Measurements from ENCODE around the gene TASOR. TPM values are rescaled to one million over a fixed set of nuclear protein-coding genes. Genes with fewer than 3 reads are reported as not detected.

TASOR gene
- total RNA-seq, 1 donor from 2014 or later = 29.0 TPM

GRCh38 chr3:56688191-56688590 lies 5.1 kb upstream of the TASOR start:
- intact Hi-C loops (cut with DNase I) = no loop called here
- no peak for DNase-seq (ENCODE audit: low spot score)

- intact Hi-C loops (cut with DNase I) = no loop called here
- no peak for DNase-seq (ENCODE audit: low spot score)
These were observed 964 bp upstream of the TASOR start for GRCh38 chr3:56684029-56684428.

- peak; percentile 86 for DNase-seq (ENCODE audit: low spot score)
- intact Hi-C loops (cut with DNase I) = no loop called here
These were observed 473 bp downstream of the TASOR start for GRCh38 chr3:56682462-56683121.

GRCh38 chr3:56681984-56682461 lies 1.0 kb downstream of the TASOR start:
- intact Hi-C loops (cut with DNase I) = no loop called here

GRCh38 chr3:56680054-56680580 lies 2.9 kb downstream of the TASOR start:
- intact Hi-C loops (cut with DNase I) = no loop called here
- DNase-seq (ENCODE audit: low spot score) = no peak

More at GRCh38 chr3:56681984-56682461, 1.0 kb downstream of the TASOR start:
- no peak for DNase-seq (ENCODE audit: low spot score)

GRCh38 chr3:56677286-56677685 lies 5.8 kb downstream of the TASOR start:
- DNase-seq (ENCODE audit: low spot score) = no peak

GRCh38 chr3:56673781-56674457 lies 9.1 kb downstream of the TASOR start:
- intact Hi-C loops (cut with DNase I) = no loop called here
- DNase-seq (ENCODE audit: low spot score) = no peak

More at GRCh38 chr3:56677286-56677685, 5.8 kb downstream of the TASOR start:
- intact Hi-C loops (cut with DNase I) = no loop called here

- no peak for DNase-seq (ENCODE audit: low spot score)
- intact Hi-C loops (cut with DNase I) = no loop called here
These were observed 15.0 kb downstream of the TASOR start for GRCh38 chr3:56667973-56668579.

GRCh38 chr3:56664823-56665222 lies 18.2 kb downstream of the TASOR start:
- intact Hi-C loops (cut with DNase I) = no loop called here
- DNase-seq (ENCODE audit: low spot score) = no peak

- no peak for DNase-seq (ENCODE audit: low spot score)
- intact Hi-C loops (cut with DNase I) = no loop called here
These were observed 27.4 kb downstream of the TASOR start for GRCh38 chr3:56655709-56656108.

- intact Hi-C loops (cut with DNase I) = no loop called here
- DNase-seq (ENCODE audit: low spot score) = no peak
These were observed 28.6 kb downstream of the TASOR start for GRCh38 chr3:56654460-56654859.

GRCh38 chr3:56645407-56645806 lies 37.7 kb downstream of the TASOR start:
- intact Hi-C loops (cut with DNase I) = no loop called here
- no peak for DNase-seq (ENCODE audit: low spot score)

GRCh38 chr3:56633602-56634535 lies 49.2 kb downstream of the TASOR start:
- intact Hi-C loops (cut with DNase I) = no loop called here
- no peak for DNase-seq (ENCODE audit: low spot score)

Other genes with a start within 250 kb of the TASOR start
- gene ERC2, start 214.8 kb downstream of the TASOR start, total RNA-seq = 6.2 TPM
- gene CCDC66, start 126.1 kb downstream of the TASOR start, total RNA-seq = 18.4 TPM
- 23.1 TPM for gene ARHGEF3, start 118.7 kb upstream of the TASOR start, total RNA-seq

Measured in cardiac septum (tissue), 1 donor.